Measurements from ENCODE around the gene CCR4.

Gene CCR4

GRCh38 chr3:32996755-32997091 lies 45.3 kb downstream of the CCR4 start:
- DNase-seq (ENCODE audit: extremely low read depth, low read depth): no peak
- no peak overlapping the region for H3K4me3 ChIP-seq (replicated peaks; ENCODE audit: low read depth, low read length)
- no peak for TF ChIP-seq CTCF (IDR thresholded peaks at IDR 0.05; ENCODE audit: low read depth, low read length, missing control alignments)

GRCh38 chr3:32998631-32999451 lies 47.4 kb downstream of the CCR4 start:
- H3K4me3 ChIP-seq (replicated peaks; ENCODE audit: low read depth, low read length): no peak overlapping the region

GRCh38 chr3:33000691-33001385 lies 49.4 kb downstream of the CCR4 start:
- H3K4me3 ChIP-seq (replicated peaks; ENCODE audit: low read depth, low read length): no peak overlapping the region
- no peak for TF ChIP-seq CTCF (IDR thresholded peaks at IDR 0.05; ENCODE audit: low read depth, low read length, missing control alignments)
- DNase-seq (ENCODE audit: extremely low read depth, low read depth): no peak

More at GRCh38 chr3:32998631-32999451, 47.4 kb downstream of the CCR4 start:
- DNase-seq (ENCODE audit: extremely low read depth, low read depth): no peak
- TF ChIP-seq CTCF (IDR thresholded peaks at IDR 0.05; ENCODE audit: low read depth, low read length, missing control alignments): no peak

GRCh38 chr3:33001889-33002288 lies 50.4 kb downstream of the CCR4 start:
- H3K4me3 ChIP-seq (replicated peaks; ENCODE audit: low read depth, low read length): no peak overlapping the region
- no peak for TF ChIP-seq CTCF (IDR thresholded peaks at IDR 0.05; ENCODE audit: low read depth, low read length, missing control alignments)
- no peak for DNase-seq (ENCODE audit: extremely low read depth, low read depth)

GRCh38 chr3:33003308-33003707 lies 51.9 kb downstream of the CCR4 start:
- no peak overlapping the region for H3K4me3 ChIP-seq (replicated peaks; ENCODE audit: low read depth, low read length)
- DNase-seq (ENCODE audit: extremely low read depth, low read depth): no peak
- TF ChIP-seq CTCF (IDR thresholded peaks at IDR 0.05; ENCODE audit: low read depth, low read length, missing control alignments): no peak

GRCh38 chr3:33004205-33004604 lies 52.8 kb downstream of the CCR4 start:
- DNase-seq (ENCODE audit: extremely low read depth, low read depth): no peak
- TF ChIP-seq CTCF (IDR thresholded peaks at IDR 0.05; ENCODE audit: low read depth, low read length, missing control alignments): no peak
- H3K4me3 ChIP-seq (replicated peaks; ENCODE audit: low read depth, low read length): no peak overlapping the region

All from HFF-Myc (cell line).